Ramos (cell line): ENCODE data around the gene ESD.
"Not testable (repeated sequence)": the region's sequence is repeated elsewhere in the genome, so short reads cannot be mapped to it uniquely, and the experiment has no call there.

Experiments used
- in situ Hi-C: fragments of 300-500 bp; cut with MboI; formaldehyde crosslinking; loops from one replicate; pipeline ENCODE4 v1.14.3; 2022; ENCODE audit warnings: low sequenced_read_pairs; ENCODE audit not compliant: unreplicated experiment

Gene ESD, protein sequence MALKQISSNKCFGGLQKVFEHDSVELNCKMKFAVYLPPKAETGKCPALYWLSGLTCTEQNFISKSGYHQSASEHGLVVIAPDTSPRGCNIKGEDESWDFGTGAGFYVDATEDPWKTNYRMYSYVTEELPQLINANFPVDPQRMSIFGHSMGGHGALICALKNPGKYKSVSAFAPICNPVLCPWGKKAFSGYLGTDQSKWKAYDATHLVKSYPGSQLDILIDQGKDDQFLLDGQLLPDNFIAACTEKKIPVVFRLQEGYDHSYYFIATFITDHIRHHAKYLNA

DNA sequence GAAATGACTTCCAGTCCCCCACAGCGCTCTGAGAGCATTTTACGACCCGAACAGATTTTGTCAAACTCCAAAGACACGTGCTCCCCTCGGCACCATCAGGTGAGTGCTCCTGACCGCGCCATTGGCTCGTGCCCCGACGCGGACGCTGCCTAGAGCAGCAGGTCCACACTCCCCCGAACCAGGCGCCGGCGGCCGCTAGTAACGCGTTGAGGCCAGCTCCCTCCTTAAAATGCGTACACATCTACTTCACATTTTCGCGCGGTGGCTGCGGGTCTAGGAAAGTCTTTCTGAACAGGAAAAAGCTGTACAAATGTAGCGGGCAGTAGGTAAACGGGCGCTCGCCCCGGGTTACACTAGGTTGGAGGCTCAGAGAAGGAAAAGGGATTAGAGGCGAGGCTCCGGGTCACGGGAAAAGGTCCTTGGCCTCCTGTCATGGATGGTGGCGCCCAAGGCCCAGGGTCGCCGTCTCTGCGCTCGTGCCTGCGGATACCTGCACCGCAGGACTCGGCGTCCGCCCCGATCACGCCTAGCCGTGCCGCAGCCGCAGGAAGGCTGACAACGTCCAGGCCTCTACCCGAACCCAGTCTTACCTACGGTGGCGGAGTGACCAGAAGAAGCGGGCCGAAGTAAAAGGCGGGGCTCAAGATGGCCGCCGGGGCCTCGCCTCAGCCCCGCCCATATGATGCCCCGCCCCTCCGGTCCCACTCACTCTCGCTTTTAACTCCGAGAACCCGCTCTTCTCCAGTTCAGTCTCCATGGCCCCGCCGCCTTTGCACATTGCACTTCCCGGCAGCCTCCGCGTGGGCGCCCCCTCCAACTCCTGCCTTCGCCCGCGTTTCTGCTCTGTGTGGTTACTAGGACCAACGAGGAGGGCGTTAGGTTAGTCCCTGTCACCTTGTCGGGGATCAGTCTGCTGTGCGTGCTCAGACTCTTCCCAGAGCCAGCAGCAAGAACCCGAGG lies at the start of gene ESD:
ESD (minus strand) TSS at position 647 of the 960 bp plus-strand sequence. CDS start 5,748 bp downstream, outside the sequence.
- in situ Hi-C loops: no loop called here

DNA sequence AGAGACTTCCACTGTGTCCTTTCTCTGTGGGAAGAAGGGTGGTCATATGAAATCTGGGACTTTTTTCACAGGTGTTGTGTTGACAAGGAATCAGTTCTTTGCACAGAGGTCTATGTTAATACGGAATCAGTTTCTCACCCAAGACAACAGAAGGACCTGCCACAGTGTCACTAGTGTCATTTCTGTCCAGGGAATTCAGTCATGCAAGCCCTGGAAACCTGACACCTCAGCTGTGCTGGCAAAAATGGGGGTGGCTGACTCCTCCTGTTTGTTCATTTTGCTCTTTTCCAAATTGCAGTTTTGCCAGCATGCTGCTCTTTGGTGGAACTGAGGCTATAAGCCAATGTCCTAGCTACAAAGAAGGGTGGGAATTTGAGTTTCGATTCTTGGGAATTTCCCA lies 49.8 kb upstream of the ESD start:
- in situ Hi-C loops: no loop called here

DNA sequence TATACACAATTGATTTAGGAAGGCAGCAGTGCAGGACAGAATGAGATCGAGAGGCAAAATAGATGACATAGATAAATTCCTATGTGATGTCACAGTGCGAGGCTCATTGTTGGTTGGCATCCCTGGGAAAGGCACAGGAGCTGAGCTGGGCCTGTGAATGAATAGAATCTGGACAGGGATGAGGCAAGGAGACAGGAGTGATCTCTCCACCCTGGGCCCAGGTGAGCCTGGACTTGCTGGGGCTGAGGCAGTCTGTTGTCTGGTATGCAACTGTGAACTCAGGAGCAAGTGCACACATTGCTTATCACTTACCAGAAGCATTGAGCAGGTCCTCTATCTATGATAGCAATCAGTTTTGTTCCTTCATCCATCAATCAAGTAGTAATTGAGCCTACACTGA lies 48.2 kb upstream of the ESD start:
- in situ Hi-C loops: no loop called here

DNA sequence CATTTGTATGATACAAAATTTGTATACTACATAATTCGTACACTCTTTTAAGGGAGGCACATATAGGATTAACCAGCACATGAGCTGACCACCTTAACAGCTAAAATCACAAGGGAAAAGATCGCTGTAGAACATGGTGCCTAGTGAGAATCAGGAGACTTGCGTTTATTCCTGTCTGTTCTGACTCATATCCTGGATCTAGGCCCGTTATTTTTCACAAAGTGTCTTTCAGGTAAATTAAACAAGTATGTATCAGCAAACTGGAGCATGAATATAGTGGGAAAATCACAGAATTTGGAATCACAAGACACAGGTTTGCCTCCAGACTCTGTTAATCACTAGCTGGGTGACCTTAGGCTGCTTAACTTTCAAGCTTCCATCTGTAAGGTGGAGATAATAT lies 47.5 kb upstream of the ESD start:
- in situ Hi-C loops: no loop called here

DNA sequence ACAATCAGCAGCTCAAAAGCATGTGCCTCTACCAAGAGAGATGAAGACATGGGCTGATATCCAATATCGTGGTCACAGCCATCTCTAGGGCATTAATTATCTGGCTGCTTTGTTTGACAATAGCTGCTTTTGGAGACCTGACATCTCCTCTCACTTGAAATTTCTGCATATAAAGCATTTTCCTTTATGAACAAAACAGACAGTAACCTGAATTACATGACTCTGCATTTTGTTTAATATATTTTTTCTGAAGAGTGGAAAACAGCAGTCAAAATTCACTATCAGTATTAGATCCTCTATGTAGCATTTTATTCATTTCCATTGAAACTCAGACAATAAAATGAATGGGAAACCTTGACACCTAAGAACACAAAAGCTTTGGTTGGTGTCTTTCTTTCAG lies 42.4 kb upstream of the ESD start:
- in situ Hi-C loops: no loop called here

DNA sequence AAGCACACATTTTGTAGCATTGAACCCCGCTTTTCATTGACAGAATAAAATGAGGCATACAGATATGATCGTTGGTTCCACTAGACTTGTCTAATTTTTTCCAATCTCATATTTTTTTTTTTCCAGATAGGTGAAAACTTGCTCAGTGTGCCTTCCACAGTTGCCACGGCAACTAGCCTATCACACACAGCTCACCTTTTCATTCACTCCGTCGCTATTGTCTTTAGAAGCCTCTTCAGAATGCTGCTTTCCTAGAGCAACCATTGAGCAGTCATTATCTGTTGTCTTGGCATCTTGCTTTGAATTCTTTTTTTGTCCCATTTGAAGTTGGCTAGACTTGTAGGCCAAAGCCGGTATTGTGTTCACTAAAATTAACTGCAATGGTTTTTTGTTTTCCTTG lies 37.7 kb upstream of the ESD start:
- in situ Hi-C loops: no loop called here

DNA sequence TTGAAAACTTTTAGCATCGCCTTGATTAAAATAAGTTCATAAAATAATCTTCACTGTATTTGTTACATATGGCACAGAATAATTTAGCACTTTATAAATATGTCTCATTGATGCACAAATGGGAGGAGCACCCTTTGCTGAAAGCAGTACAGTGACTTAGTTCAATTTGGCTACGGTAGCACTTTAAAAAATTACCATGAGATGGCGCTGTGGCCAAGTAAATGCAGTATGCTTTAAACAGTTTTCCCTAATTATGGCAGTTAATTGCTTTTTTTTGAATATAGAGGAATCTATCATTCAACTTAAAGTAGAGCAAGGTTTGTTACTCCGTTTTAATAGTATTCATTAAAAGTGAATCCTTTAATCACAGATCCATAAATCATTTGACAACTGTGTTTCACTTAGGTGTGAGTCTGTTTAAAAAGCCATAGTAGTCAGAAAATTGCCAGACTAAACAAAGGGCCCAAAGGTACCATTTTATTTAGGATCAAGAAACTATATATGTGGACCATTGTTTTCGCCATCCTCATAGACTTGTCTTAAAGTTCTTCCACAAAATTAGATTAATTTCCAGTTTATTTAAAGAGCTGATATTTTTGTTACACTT lies 34.7 kb upstream of the ESD start:
- in situ Hi-C loops: no loop called here

DNA sequence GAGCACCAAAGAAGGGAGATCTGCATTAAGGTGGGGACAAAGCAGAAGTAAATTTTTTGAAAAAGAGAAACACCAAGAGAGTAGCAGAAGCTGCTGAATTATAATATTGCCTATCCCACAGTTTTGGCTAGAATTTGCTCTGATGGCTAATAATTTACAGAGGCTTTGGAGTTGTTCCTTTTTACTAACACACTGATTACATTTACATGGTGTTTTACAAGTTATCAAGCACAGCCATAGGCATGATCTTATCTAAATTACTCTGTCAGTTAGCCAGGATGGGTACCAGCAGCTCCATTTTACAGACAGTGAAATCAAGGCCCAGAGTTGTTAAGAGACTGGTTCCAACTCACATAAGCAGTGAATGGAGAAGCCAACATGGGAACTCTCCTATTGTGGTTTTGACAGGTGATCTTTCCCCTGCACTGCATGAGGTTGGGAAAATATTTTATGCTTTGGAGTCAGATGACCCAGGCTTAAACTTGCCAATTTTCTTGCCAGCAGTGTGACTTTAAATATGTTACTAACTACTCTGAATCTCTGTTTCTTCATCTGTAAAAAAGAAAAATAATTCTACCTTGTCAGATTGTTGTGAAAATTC lies 33.5 kb upstream of the ESD start:
- in situ Hi-C loops: no loop called here

DNA sequence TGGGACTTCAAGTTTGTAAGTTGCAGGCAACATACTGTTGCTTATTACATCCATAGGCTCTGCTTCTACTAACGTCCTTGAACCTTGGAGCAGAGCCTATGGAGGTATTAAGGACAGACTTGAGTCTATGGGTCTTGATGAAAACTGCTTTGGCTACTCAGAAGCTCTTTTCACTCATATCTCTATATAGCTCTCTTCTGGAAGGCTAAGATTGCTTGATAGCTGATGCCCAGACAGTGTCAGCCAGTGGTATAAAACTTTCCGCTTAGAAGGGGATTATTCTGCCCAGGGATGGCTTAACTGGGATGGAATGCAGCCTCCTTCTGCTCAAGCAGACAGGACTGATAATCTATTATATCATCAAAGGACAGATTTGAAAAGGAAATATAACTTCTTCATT lies 25.6 kb upstream of the ESD start:
- in situ Hi-C loops: no loop called here

DNA sequence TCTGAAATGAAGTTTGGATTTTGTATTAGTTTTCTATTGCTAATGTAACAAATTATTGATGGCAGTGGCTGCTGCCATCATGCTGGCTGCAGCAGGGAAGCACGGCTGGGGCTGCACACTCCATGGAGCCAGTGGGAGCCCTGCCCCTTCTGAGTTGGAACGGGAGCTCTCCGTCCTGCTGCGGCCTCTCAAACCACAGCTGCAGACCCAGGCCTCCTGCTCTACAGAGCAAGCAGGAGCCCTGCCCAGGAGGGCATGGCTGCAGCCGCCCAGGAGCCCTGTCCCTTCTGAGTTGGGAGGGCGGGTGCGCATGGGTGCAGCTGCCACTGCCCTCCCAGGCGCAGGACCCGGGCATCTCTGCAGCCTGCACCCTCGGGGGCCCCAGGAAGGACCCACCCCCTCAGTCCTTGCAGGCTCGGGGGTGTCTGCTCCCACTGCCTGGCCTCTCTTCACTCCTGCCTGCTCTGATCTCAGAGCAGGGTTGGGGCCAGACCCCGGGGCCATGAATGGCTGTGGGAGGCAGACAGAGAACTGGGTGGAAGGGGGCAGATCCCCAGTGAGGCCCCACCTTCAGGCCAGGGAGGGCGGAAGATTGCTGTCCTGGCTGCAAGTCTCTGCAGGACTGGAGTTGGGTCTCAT lies 21.0 kb upstream of the ESD start:
- in situ Hi-C loops: no loop called here

DNA sequence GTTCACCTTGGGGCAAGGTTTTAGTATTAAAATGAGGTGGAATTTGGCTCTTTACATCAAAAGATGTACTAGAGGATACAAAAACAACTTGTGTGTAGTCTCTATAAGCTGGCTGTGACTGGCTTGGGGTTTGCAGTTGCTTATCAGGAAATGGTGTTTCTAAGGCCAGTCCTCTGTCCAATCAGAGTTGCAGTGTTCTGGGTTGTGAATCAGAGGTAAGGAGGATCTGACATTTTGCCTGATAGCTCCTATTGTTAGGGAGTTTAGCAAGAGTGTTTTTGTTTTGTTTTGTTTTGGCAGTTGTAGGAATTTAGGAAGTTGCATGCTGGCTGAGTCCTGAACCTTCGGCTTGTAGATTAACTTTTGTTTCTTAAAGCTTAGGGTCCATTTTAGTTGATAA lies 20.1 kb upstream of the ESD start:
- in situ Hi-C loops: no loop called here

DNA sequence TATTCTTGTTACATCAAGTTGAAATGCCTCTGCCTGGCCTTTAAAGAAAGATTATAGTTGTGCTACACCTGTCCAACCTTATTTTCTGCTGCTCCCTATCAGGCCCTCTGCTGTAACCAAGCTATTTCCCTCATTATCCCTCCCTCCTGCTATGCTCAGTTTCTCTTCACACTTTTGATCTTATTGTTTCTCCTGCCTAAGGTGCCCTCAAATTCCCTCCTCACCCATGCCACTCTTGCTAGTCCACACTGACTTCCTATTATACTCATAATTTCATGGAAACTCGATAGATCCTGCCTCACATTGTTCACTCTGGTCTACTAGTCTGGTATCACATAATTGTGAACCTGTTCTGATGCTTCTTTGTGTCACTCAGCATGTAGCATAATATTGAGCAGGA lies 19.4 kb upstream of the ESD start:
- in situ Hi-C loops: no loop called here

DNA sequence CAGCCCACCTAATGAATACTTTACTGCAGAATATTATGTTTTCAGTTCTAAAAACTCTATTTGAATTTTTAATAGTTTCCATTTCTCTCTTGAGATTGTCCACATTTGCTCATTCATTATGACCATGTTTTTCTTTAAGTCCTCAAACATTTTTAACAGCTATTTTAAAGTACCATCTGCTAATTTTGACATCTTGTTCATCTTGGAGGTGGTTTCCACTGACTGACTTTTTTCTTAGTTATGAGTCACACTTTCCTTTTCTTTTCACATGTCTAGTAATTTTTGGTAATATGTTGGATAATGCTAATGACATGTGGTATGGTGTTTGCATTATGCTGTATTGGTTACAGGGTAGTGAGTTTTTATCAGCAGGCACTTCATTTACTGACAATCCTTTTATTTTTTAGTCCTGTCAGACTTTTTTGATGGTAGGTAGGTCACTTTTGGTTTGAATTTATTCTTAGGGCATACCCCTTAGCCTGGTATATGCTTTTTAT lies 15.4 kb upstream of the ESD start:
- in situ Hi-C loops: no loop called here

DNA sequence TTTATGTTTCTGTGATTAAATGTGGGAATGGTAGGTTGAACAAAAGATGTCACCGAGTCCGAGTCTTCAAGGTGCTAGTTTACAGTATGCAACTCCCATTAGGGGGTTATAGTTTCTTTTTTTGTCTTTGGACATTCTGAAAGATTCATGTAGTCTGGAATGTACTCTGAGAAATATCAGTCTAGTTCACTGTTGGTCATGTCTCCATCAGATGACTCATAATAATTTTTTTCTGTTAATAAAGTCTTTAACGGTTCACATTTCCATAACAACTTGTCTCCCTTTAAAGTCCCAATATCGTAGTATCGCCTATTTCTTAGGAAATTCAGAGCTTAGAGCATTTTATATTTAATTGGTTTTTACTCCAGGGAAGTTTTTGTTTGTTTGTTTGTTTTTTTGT lies 13.5 kb upstream of the ESD start:
- in situ Hi-C loops: no loop called here

DNA sequence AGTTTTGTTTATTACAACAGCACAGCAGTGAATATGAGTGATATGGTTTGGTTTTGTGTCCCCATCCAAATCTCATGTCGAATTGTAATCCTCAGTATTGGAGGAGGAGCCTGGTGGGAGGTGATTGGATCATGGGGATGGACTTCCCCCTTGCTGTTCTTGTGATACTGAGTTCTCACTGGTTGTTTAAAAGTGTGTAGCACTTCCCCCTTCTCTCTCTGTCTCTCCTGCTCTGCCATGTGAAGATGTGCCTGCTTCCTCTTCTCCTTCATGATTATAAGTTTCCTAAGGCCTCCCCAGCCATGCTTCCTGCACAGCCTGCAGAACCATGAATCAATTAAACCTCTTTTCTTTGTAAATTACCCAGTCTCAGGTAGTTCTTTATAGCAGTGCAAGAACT lies 8.0 kb upstream of the ESD start:
- in situ Hi-C loops: not testable (repeated sequence)

DNA sequence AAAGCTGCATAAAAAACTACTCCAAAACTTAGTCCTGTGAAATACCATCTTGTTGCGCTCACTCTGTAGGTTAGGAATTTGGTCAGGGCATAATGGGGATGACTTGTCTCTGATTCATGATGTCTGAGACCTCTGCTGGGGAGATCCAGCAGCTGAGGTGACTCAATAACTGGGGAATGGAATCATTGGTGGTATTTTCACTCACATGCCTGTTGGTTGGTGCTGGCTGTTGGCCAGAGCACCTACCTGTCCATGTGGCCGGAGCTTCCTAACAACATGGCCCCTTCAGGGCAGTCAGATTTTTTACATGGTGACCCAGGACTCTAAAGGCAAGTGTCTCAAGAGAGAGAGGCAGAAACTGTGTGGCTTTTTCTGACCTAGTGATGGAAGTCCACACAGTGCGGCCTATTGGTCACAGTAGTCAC lies 7.4 kb upstream of the ESD start:
- in situ Hi-C loops: no loop called here

DNA sequence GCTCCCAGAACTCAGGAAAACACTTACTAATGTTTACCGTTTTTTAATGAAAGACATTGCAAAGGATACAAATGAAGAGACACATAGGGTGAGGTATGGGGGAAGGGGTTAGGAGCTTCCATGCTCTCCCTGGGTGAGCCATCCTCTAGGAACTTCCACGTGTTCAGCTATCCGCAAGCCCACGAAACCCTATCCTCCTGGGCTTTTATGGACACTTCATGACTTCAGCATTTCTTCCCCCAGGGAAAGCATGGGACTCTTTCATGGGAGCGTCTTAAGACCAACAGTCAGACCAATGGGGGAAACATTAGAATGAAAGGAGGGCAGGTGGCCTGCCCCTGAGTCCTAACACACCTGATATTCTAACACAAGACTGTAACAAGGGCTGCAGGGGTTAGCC lies 6.6 kb upstream of the ESD start:
- in situ Hi-C loops: no loop called here

DNA sequence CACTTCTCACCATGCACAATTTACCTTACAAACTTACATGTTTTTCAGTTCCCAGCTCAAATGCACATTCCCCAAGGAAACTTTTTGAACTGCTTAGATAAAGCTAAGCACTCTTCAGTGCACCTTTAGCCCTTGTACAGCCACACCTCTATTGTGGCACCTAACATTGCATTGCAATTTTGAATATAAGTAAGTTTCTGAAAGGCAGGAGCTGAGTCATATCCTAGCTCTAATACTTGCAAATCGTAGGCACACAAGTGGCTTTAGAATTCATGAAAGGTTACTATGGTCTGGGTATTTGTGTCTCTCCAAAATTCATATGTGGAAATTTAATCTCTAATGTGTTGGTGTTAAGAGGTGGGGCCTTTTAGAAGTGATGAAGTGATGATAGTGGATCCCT lies 4.9 kb upstream of the ESD start:
- in situ Hi-C loops: no loop called here

DNA sequence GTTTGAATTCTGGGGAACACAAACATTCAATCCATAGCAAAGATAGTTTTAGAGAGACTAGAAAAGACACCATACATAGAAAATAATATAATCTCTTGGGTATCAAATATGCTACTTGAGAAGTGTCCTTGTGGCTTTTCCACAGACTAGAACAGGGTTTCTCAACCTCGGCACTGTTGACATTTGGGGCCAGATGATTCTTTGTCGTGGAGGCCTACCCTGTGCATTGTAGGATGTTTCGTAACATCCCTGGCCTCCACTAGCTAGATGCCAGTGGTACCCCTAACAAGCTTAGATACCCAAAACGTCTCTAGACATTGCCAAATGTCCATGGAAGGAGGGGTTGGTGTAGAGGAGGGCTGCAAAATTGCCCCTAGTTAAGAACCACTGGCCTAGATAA lies 2.2 kb upstream of the ESD start:
- in situ Hi-C loops: no loop called here
